ENCODE measurements around the gene ENDOU.

DNA sequence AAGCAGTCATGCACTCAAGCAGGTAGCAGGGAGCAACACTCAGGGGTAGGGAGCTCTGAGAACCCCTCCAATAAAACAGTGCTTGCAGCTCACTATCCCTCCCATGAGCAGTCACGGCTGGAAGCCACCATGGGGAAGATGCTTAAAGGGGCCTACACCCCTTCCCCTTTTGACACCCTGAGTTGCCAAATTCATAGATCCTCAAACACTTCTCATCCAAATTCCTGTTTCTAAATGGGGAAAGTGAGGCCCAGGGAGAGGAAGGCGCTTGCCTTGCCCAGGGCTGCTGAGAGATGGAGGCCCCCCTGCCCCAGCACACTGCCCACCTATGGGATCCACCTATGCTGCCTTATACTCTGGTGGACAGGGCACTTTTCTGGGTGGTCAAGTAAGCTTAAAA lies 7.2 kb upstream of the ENDOU start:
- TF ChIP-seq EZH2 (IDR thresholded peaks at IDR 0.05) (no peak), POLR2AphosphoS5 (IDR thresholded peaks at IDR 0.05; ENCODE audit: borderline replicate concordance, low read depth, low read length) (no peak), FOXP2 (optimal IDR thresholded peaks at IDR 0.05; ENCODE audit: control extremely low read depth, extremely low read length, insufficient read depth) (no peak)
